Upper lobe of right lung (tissue), 1 donor: ENCODE results near the gene OSBPL5. TPM values are rescaled to one million over a fixed set of nuclear protein-coding genes. Genes with fewer than 3 reads are reported as not detected.

Source experiments
- ATAC-seq: fragments of 200-7000 bp; cut with Tn5 transposase; one replicate; pipeline ENCODE4 v1.9.1; 2020; ENCODE audit warnings: mild to moderate bottlenecking, moderate library complexity
- DNase-seq: peaks from one replicate; pipeline ENCODE4 v3.0.0-alpha.2; 2020
- H3K27ac ChIP-seq: fragments of 200-600 bp; one replicate; pipeline ENCODE4 v1.8.0; 2022
- H3K27me3 ChIP-seq: fragments of 200-600 bp; one replicate; pipeline ENCODE4 v1.8.0; 2022; ENCODE audit warnings: mild to moderate bottlenecking
- H3K36me3 ChIP-seq: fragments of 200-600 bp; one replicate; pipeline ENCODE4 v1.8.0; 2022
- H3K4me1 ChIP-seq: fragments of 200-600 bp; one replicate; pipeline ENCODE4 v1.8.0; 2022
- H3K4me3 ChIP-seq: fragments of 200-600 bp; one replicate; pipeline ENCODE4 v1.8.0; 2022; ENCODE audit warnings: mild to moderate bottlenecking
- H3K9me3 ChIP-seq: fragments of 200-600 bp; one replicate; pipeline ENCODE4 v1.8.0; 2022
- CTCF ChIP-seq: fragments of 200-600 bp; IDR thresholded peaks from one replicate; pipeline ENCODE4 v1.8.0; 2022; ENCODE audit warnings: antibody characterized with exemption
- intact Hi-C: fragments of 100-400 bp; cut with DNase I; formaldehyde crosslinking; loops from one replicate; pipeline ENCODE4 v1.11.0; 2022
- total RNA-seq: library from RNA; stranded (reverse); fragmentation: NEBNext Ultra II Directional; extraction: Animal tissue kit (Norgen Biotek cat#: 25700); gene quantifications from one replicate; pipeline ENCODE4 v1.2.1, GENCODE V29; 2021
- donor health status: DM: no; HTN: yes; CAD: no; lungs with severe emphysema.

Gene OSBPL5
- total RNA-seq, 1 donor from 2014 or later, result 52.6 TPM

GRCh38 chr11:3043315-3043871, 121.7 kb downstream of the OSBPL5 start:
- H3K4me3 ChIP-seq, result no peak overlapping the region
- no peaks in the 10 kb centered on the region for H3K9me3 ChIP-seq
- H3K36me3 ChIP-seq, result peaks cover 38% of the 10 kb centered on the region
- peaks cover 20% of the 10 kb centered on the region for H3K4me1 ChIP-seq
- no peak for TF ChIP-seq CTCF
- DNase-seq, result no peak
- peak; percentile 4 for ATAC-seq
- H3K27me3 ChIP-seq, result no peaks in the 10 kb centered on the region
- intact Hi-C loops, result loop anchor here (10.0 kb wide), 1 partner anchor 51 kb away; no protein-coding TSS in a partner anchor
- H3K27ac ChIP-seq, result no peak overlapping the region

- Histone ChIP-seq H3K36me3 (peaks cover 45% of the 10 kb centered on the region), H3K27me3 (no peaks in the 10 kb centered on the region), H3K27ac (no peak overlapping the region), H3K9me3 (no peaks in the 10 kb centered on the region), H3K4me3 (no peak overlapping the region), H3K4me1 (peaks cover 20% of the 10 kb centered on the region)
- DNase-seq (no peak), ATAC-seq (peak; percentile 51)
- intact Hi-C loops, result loop anchor here (10.0 kb wide), 1 partner anchor 52 kb away; no protein-coding TSS in a partner anchor
- no peak for TF ChIP-seq CTCF
Observed at GRCh38 chr11:3042496-3043314, 122.4 kb downstream of the OSBPL5 start.

GRCh38 chr11:3041699-3042441, 123.2 kb downstream of the OSBPL5 start:
- Histone ChIP-seq H3K27ac (no peak overlapping the region), H3K4me1 (peaks cover 26% of the 10 kb centered on the region), H3K9me3 (no peaks in the 10 kb centered on the region), H3K36me3 (peaks cover 53% of the 10 kb centered on the region), H3K27me3 (no peaks in the 10 kb centered on the region), H3K4me3 (no peak overlapping the region)
- DNase-seq (no peak), ATAC-seq (no peak)
- no peak for TF ChIP-seq CTCF
- intact Hi-C loops, result loop anchor here (10.0 kb wide), 1 partner anchor 53 kb away; no protein-coding TSS in a partner anchor

- Histone ChIP-seq H3K9me3 (no peaks in the 10 kb centered on the region), H3K27ac (no peak overlapping the region), H3K4me3 (no peak overlapping the region), H3K4me1 (peaks cover 28% of the 10 kb centered on the region), H3K36me3 (peaks cover 63% of the 10 kb centered on the region), H3K27me3 (no peaks in the 10 kb centered on the region)
- ATAC-seq (no peak), DNase-seq (no peak)
- intact Hi-C loops, result loop anchor here (10.0 kb wide), 1 partner anchor 54 kb away; no protein-coding TSS in a partner anchor
- TF ChIP-seq CTCF, result no peak
Observed at GRCh38 chr11:3040881-3041280, 124.2 kb downstream of the OSBPL5 start.

- DNase-seq (no peak), ATAC-seq (no peak)
- no peaks in the 10 kb centered on the region for H3K27me3 ChIP-seq
- no peaks in the 10 kb centered on the region for H3K9me3 ChIP-seq
- H3K27ac ChIP-seq, result no peak overlapping the region
- H3K36me3 ChIP-seq, result peaks cover 73% of the 10 kb centered on the region
- TF ChIP-seq CTCF, result no peak
- no peak overlapping the region for H3K4me3 ChIP-seq
- intact Hi-C loops, result no loop called here
- peaks cover 13% of the 10 kb centered on the region for H3K4me1 ChIP-seq
Observed at GRCh38 chr11:3037945-3038271, 127.2 kb downstream of the OSBPL5 start.

Other genes starting within 250 kb of the OSBPL5 start
- gene PHLDA2, start 235.9 kb downstream of the OSBPL5 start, total RNA-seq, result 15.5 TPM
- gene NAP1L4, start 173.0 kb downstream of the OSBPL5 start, total RNA-seq, result 92.7 TPM
- gene CARS1, start 107.9 kb downstream of the OSBPL5 start, total RNA-seq, result 34.6 TPM
- not detected for gene MRGPRG, start 53.5 kb upstream of the OSBPL5 start, total RNA-seq
- gene MRGPRE, start 67.1 kb upstream of the OSBPL5 start, total RNA-seq, result not detected
- gene ZNF195, start 213.8 kb upstream of the OSBPL5 start, total RNA-seq, result 20.0 TPM